ENCODE measurements around the gene FYCO1. TPM values are rescaled to one million over a fixed set of nuclear protein-coding genes. Genes with fewer than 3 reads are reported as not detected.

FYCO1 gene
- total and polyA plus RNA-seq, 10 donors: 5.2 to 40.1 (median 30.5) TPM

GRCh38 chr3:45942051-45942825 lies 53.4 kb downstream of the FYCO1 start:
- Histone ChIP-seq H3K36me3 (peaks cover 0 to 62% (median 12%) of the 10 kb centered on the region in 6 donors), H3K27me3 (replicated peaks in 1 of 7) (no peaks in the 10 kb centered on the region), H3K9me3 (no peaks in the 10 kb centered on the region), H3K27ac (peak overlapping the region in 4 of 8 donors; percentile 38 to 89 (median 77)), H3K4me1 (peaks cover 0 to 43% (median 18%) of the 10 kb centered on the region in 6 donors), H3K4me3 (peak overlapping the region in 1 of 8 donors; percentile 60)
- TF ChIP-seq POLR2A (IDR thresholded peaks at IDR 0.05): no peak
- no peak for TF ChIP-seq POLR2AphosphoS5 (IDR thresholded peaks at IDR 0.05)
- intact Hi-C loops (cut with DNase I; ENCODE audit: low total_unique reads): no loop called here
- 63 to 77% (median 65%) methylated on average over 5 to 6 of the region's 6 CpGs for WGBS, 5 donors
- DNase-seq: no peak

- no peak for DNase-seq
- TF ChIP-seq POLR2AphosphoS5 (IDR thresholded peaks at IDR 0.05): no peak
- TF ChIP-seq POLR2A (IDR thresholded peaks at IDR 0.05): no peak
- TF ChIP-seq CTCF (IDR thresholded peaks at IDR 0.05 in 8 of 11, conservative IDR thresholded peaks at IDR 0.05 in 3 of 11): no peak
- Histone ChIP-seq H3K27me3 (replicated peaks in 1 of 7) (no peaks in the 10 kb centered on the region), H3K36me3 (peaks cover 0 to 62% (median 14%) of the 10 kb centered on the region in 6 donors), H3K4me3 (no peak overlapping the region), H3K27ac (peak overlapping the region in 1 of 8 donors; percentile 89), H3K9me3 (no peaks in the 10 kb centered on the region), H3K4me1 (peaks cover 0 to 40% (median 18%) of the 10 kb centered on the region in 6 donors)
- intact Hi-C loops (cut with DNase I; ENCODE audit: low total_unique reads): no loop called here
- 79 to 99% (median 91%) methylated on average over 6 of the region's 6 CpGs for WGBS, 5 donors
Observed at GRCh38 chr3:45940781-45941365, 54.8 kb downstream of the FYCO1 start.

- Histone ChIP-seq H3K4me1 (peaks cover 0 to 39% (median 18%) of the 10 kb centered on the region in 6 donors), H3K27me3 (replicated peaks in 1 of 7) (no peaks in the 10 kb centered on the region), H3K27ac (peak overlapping the region in 2 of 8 donors; percentile 44 to 65), H3K36me3 (peaks cover 0 to 62% (median 19%) of the 10 kb centered on the region in 6 donors), H3K4me3 (no peak overlapping the region), H3K9me3 (no peaks in the 10 kb centered on the region)
- WGBS, 5 donors: 80 to 86% (median 85%) methylated on average over 7 of the region's 7 CpGs
- no peak for TF ChIP-seq POLR2A (IDR thresholded peaks at IDR 0.05)
- DNase-seq: no peak
- intact Hi-C loops (cut with DNase I; ENCODE audit: low total_unique reads): no loop called here
Observed at GRCh38 chr3:45940004-45940780, 55.4 kb downstream of the FYCO1 start.

- WGBS, 5 donors: 48 to 80% (median 67%) methylated on average over 5 of the region's 5 CpGs
- Histone ChIP-seq H3K27me3 (replicated peaks in 1 of 7) (no peaks in the 10 kb centered on the region), H3K36me3 (peaks cover 0 to 64% (median 28%) of the 10 kb centered on the region in 6 donors), H3K27ac (peak overlapping the region in 4 of 8 donors; percentile 25 to 65 (median 47)), H3K9me3 (no peaks in the 10 kb centered on the region), H3K4me3 (no peak overlapping the region), H3K4me1 (peaks cover 0 to 35% (median 16%) of the 10 kb centered on the region in 6 donors)
- intact Hi-C loops (cut with DNase I; ENCODE audit: low total_unique reads): loop anchor here (2.0 to 5.0 kb wide), 2 partner anchors 139 to 433 kb away; partner anchors contain the start of gene CCR5
- no peak for DNase-seq
- TF ChIP-seq CTCF (IDR thresholded peaks at IDR 0.05 in 8 of 11, conservative IDR thresholded peaks at IDR 0.05 in 3 of 11) (no peak), POLR2A (IDR thresholded peaks at IDR 0.05) (no peak)
Observed at GRCh38 chr3:45939341-45939771, 56.3 kb downstream of the FYCO1 start.
